A673 (cell line): ENCODE results near the gene STARD5. TPM values are rescaled to one million over a fixed set of nuclear protein-coding genes. Genes with fewer than 3 reads are reported as not detected.
A peak's percentile ranks its signal among the peaks of the same experiment; 100 is the strongest.

Experiments
- Bru-seq: library from RNA; stranded (reverse); fragments of 400-500 nt; gene quantifications from one replicate; lab custom pipeline; 2021; lab: Mats Ljungman, UMichigan
- BruChase-seq, 2 experiments: library from RNA; stranded (reverse); fragments of 400-500 nt; gene quantifications; one replicate each; lab custom pipeline; 2021; lab: Mats Ljungman, UMichigan
- BruUV-seq: library from RNA; stranded (reverse); fragments of 400-500 nt; replicated peaks from 2 replicates; lab custom pipeline; 2021; lab: Mats Ljungman, UMichigan
- CTCF ChIA-PET: fragments of 300-600 bp; sonication (Branson Sonifier 250); formaldehyde crosslinking; loops from one replicate; lab custom pipeline; 2022; ENCODE audit warnings: antibody characterized with exemption; lab: Charles Lee
- POLR2A ChIA-PET: fragments of 300-600 bp; sonication (Branson Sonifier 250); formaldehyde crosslinking; loops from one replicate; lab custom pipeline; 2022; ENCODE audit warnings: antibody characterized with exemption; ENCODE audit not compliant: low non-redundant PET; lab: Charles Lee
- DNase-seq: peaks from one replicate; pipeline ENCODE4 v3.0.0-alpha.2; 2015; ENCODE audit warnings: low spot score
- H3K27ac ChIP-seq: fragments of 200-600 bp; sonication (generic); 2 replicates; pipeline ENCODE4 v1.5.1; 2016; ENCODE audit warnings: mixed run types, low read depth, mild to moderate bottlenecking, mixed read lengths, antibody characterized with exemption, low read length; ENCODE audit not compliant: poor library complexity, severe bottlenecking
- H3K27me3 ChIP-seq: fragments of 200-600 bp; sonication (generic); replicated peaks from 2 replicates; pipeline ENCODE4 v1.6.1; 2017; ENCODE audit warnings: mixed run types, low read depth, mild to moderate bottlenecking, mixed read lengths, antibody characterized with exemption, low read length; ENCODE audit not compliant: insufficient read depth, poor library complexity
- H3K36me3 ChIP-seq: fragments of 200-600 bp; sonication (generic); 2 replicates; pipeline ENCODE4 v1.6.1; 2016; ENCODE audit warnings: mixed run types, mild to moderate bottlenecking, mixed read lengths, antibody characterized with exemption, low read length; ENCODE audit not compliant: insufficient read depth, poor library complexity, severe bottlenecking
- H3K4me1 ChIP-seq: fragments of 200-600 bp; sonication (generic); 2 replicates; pipeline ENCODE4 v1.6.1; 2017; ENCODE audit warnings: mixed run types, mild to moderate bottlenecking, mixed read lengths, antibody characterized with exemption, low read length; ENCODE audit not compliant: insufficient read depth, poor library complexity, severe bottlenecking
- H3K4me3 ChIP-seq: fragments of 200-600 bp; sonication (generic); 2 replicates; pipeline ENCODE4 v1.5.1; 2016; ENCODE audit warnings: low read depth, mixed run types, mild to moderate bottlenecking, mixed read lengths, low read length; ENCODE audit not compliant: poor library complexity, severe bottlenecking
- H3K9me3 ChIP-seq: fragments of 200-600 bp; sonication (generic); 2 replicates; pipeline ENCODE4 v1.6.1; 2016; ENCODE audit warnings: mixed run types, low read depth, mild to moderate bottlenecking, mixed read lengths, antibody characterized with exemption, low read length; ENCODE audit not compliant: poor library complexity, severe bottlenecking
- EZH2 ChIP-seq: fragments of 200-600 bp; sonication (generic); IDR thresholded peaks from 2 replicates; pipeline ENCODE4 v1.6.1; 2017; ENCODE audit warnings: borderline replicate concordance, low read depth, mild to moderate bottlenecking, mixed read lengths, antibody characterized with exemption, low read length; ENCODE audit not compliant: poor library complexity, severe bottlenecking
- intact Hi-C: fragments of 100-400 bp; cut with micrococcal nuclease; formaldehyde crosslinking; loops from one replicate; pipeline ENCODE4 v1.10.0; 2022; ENCODE audit not compliant: unreplicated experiment
- long read RNA-seq: library from polyadenylated mRNA; stranded (forward); transcript quantifications from one replicate; pipeline ENCODE4 v2.0.0, GENCODE V29; 2022
- total RNA-seq: library from RNA; stranded (reverse); gene quantifications from 2 replicates; pipeline ENCODE4 v1.2.3, GENCODE V29; 2021
- TF ChIP-seq, protein P1 (sequence below): fragments of 300-800, 200-600 bp; sonication (generic); conservative IDR thresholded peaks from 2 replicates; pipeline ENCODE4 v1.5.1; 2017; ENCODE audit warnings: low read depth, mild to moderate bottlenecking, antibody characterized with exemption, low read length, moderate library complexity, mixed read lengths

The STARD5 gene
- total RNA-seq (0.54 and 2.1 TPM in 2 replicates), Bru-seq, nascent RNA (percentile 37 among the genes with signal in this experiment), BruChase-seq, experiment 1, labeled RNA remaining after a 2-hour chase (percentile 30 among the genes with signal in this experiment), BruChase-seq, experiment 2, labeled RNA remaining after a 6-hour chase (percentile 22 among the genes with signal in this experiment)
- long read RNA-seq, result 0 reads

DNA sequence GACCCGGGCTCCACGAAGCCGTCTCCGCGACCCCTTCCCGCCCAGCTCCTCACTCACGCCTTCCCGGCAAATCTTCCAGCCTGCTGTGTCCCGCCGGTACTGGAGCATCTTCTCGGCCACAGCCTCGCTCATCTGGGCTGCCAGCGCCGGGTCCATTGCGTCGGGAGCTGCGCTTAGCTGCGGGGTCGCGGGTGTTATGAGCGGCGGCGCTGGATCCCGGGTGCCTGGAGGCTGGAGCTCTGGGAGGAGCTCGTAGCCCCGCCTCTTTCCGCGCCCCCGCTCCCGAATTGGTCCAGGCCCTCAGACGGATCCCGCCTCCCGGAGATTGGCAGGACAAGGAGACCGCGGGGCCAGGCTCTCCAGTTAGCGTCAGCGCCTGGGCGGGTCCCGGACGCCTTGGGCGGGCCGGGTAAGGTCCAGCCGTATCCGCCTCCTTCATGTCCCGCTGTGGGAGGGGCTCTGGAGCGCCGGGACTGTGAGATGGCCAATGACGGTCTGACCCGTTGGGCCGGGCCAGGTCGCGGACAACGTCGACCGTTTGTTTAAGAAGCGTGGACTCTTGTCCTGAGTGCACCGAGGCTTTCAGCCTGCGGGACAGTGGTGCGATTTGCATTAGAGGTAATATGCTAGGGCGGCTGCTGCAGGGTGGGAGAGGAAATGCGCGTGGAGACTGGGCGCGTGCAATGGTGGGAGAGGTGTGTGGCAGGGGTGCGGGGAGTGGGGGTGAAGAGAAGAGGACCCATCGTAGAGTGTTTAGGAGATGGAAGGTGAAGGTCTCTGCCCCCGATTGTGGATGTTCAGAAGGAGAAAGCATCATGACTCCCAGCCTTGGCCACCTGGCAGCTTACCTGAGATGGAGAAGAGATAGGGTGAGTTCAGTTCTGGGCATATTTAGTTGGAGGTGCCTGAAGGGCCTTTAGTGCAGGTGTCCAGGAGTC, at the start of gene STARD5:
STARD5 (minus strand) TSS at position 198 of the 938 bp plus-strand sequence; CDS start at position 156, 42 bp downstream.
- H3K36me3 ChIP-seq, result no peaks in the 10 kb centered on the region
- ChIA-PET POLR2A (interaction anchor here (0.7 kb wide), 1 partner anchor 1148 kb away, joined by 5 read pairs; no protein-coding TSS in a partner anchor), CTCF (interaction anchor here (1.2 kb wide), 1 partner anchor 58 kb away, joined by 6 read pairs; no protein-coding TSS in a partner anchor)
- peak; percentile 97 for DNase-seq
- H3K27me3 ChIP-seq, result no peaks in the 10 kb centered on the region
- no peak within 1 kb of the TSS for H3K27ac ChIP-seq
- H3K4me1 ChIP-seq, result no peaks in the 10 kb centered on the region
- TF ChIP-seq, protein P1, sequence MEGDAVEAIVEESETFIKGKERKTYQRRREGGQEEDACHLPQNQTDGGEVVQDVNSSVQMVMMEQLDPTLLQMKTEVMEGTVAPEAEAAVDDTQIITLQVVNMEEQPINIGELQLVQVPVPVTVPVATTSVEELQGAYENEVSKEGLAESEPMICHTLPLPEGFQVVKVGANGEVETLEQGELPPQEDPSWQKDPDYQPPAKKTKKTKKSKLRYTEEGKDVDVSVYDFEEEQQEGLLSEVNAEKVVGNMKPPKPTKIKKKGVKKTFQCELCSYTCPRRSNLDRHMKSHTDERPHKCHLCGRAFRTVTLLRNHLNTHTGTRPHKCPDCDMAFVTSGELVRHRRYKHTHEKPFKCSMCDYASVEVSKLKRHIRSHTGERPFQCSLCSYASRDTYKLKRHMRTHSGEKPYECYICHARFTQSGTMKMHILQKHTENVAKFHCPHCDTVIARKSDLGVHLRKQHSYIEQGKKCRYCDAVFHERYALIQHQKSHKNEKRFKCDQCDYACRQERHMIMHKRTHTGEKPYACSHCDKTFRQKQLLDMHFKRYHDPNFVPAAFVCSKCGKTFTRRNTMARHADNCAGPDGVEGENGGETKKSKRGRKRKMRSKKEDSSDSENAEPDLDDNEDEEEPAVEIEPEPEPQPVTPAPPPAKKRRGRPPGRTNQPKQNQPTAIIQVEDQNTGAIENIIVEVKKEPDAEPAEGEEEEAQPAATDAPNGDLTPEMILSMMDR, result no peak
- TF ChIP-seq EZH2, result no peak
- no TSS peak for BruUV-seq
- H3K9me3 ChIP-seq, result no peaks in the 10 kb centered on the region
- H3K4me3 ChIP-seq, result peak within 1 kb of the TSS; percentile 54
- intact Hi-C loops, result loop anchor here (5.0 kb wide), 1 partner anchor 47 kb away; no protein-coding TSS in a partner anchor

DNA sequence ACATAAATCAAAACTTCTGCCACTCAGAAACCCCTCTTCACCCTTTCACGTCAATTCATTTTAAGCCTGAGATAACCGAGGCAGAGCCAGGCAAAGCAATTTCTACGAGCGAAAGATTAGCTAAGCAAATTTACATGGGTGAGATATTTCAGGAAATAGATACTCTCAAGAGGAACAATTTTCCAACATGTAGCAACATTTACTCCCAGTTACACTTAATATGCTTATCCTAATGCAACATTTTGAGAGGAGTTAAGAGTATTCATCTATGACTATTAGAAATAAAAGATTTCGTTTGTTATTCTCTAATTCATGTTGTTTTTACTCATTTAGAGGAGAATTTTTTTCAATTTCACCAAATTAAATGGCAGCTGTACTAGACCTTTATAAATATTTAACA, 49.2 kb upstream of the STARD5 start:
- Histone ChIP-seq H3K36me3 (no peaks in the 10 kb centered on the region), H3K4me3 (no peak overlapping the region), H3K27me3 (peaks cover 23% of the 10 kb centered on the region), H3K27ac (no peak overlapping the region), H3K4me1 (peaks cover 5% of the 10 kb centered on the region), H3K9me3 (no peaks in the 10 kb centered on the region)
- no peak for TF ChIP-seq EZH2
- TF ChIP-seq, protein P1, result no peak
- ChIA-PET POLR2A (no interaction called here), CTCF (no interaction called here)
- intact Hi-C loops, result no loop called here
- no TSS peak for BruUV-seq
- no peak for DNase-seq

DNA sequence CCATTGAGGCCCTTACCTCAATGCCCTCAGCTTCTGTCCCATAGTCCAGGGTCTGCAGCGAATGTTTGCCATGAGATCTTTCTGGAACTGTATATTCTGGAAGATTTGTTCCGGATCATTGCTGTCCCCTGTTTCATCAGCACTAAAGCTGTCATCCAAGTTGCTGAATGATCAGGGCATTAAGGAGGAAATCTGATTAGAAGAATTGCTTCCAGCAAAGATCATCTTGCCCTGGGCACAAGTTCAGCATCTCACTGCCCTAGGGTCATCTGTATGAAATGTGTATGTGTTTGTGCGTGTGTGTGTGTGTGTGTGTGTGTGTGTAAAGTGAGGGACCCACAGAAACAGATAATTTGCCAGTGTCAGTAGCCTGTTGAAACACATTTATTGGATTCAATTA, 48.6 kb upstream of the STARD5 start:
- no TSS peak for BruUV-seq
- POLR2A ChIA-PET, result no interaction called here
- Histone ChIP-seq H3K9me3 (no peaks in the 10 kb centered on the region), H3K27me3 (peaks cover 17% of the 10 kb centered on the region), H3K4me1 (peaks cover 5% of the 10 kb centered on the region), H3K27ac (no peak overlapping the region), H3K36me3 (no peaks in the 10 kb centered on the region), H3K4me3 (no peak overlapping the region)
- no peak for DNase-seq
- no peak for TF ChIP-seq EZH2
- intact Hi-C loops, result no loop called here
- CTCF ChIA-PET, result no interaction called here
